ENCODE data around the gene GAS2L2.

GAS2L2 gene

DNA sequence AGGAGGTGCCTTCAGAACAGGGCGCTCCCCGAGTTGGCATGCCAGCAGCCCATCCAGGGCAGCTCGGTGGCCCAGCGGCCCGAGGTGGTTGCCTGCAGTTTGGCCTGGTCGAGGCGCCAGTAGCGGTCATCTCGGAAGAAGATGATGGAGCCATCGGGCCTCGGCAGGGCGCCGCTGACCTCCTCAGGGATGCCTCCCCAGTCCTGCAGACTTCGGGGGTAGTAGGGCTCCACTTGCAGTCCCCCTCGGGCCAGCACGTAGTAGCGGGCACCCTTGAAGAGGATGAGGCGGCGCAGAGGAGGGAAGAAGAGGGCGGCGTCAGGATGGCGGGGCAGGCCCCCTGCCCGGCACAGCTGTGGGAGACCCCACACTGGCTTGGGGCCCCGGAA lies 13.4 kb upstream of the GAS2L2 start:
- Histone ChIP-seq H3K4me3 (no peak overlapping the region), H3K27me3 (peaks cover 0 to 9% (median 0%) of the 10 kb centered on the region in 11 experiments; a peak in 1 of 22 replicates), H3K9ac (peak overlapping the region in 3 of 11 experiments; percentile 22 to 41 (median 34); a peak in 3 of 22 replicates), H4K20me1 (peaks cover 0 to 23% (median 0%) of the 10 kb centered on the region in 11 experiments; a peak in 3 of 22 replicates), H3K4me2 (peak overlapping the region in 4 of 11 experiments; percentile 77 to 97 (median 92); a peak in 5 of 22 replicates), H3K4me1 (peaks cover 0 to 37% (median 24%) of the 10 kb centered on the region in 10 experiments; a peak in 19 of 20 replicates), H3K27ac (no peak overlapping the region), H3K36me3 (no peaks in the 10 kb centered on the region), H3K9me3 (replicated peaks in 1 of 11) (no peaks in the 10 kb centered on the region)
- no peak for TF ChIP-seq Cebpa-rat (IDR thresholded peaks at IDR 0.05)

DNA sequence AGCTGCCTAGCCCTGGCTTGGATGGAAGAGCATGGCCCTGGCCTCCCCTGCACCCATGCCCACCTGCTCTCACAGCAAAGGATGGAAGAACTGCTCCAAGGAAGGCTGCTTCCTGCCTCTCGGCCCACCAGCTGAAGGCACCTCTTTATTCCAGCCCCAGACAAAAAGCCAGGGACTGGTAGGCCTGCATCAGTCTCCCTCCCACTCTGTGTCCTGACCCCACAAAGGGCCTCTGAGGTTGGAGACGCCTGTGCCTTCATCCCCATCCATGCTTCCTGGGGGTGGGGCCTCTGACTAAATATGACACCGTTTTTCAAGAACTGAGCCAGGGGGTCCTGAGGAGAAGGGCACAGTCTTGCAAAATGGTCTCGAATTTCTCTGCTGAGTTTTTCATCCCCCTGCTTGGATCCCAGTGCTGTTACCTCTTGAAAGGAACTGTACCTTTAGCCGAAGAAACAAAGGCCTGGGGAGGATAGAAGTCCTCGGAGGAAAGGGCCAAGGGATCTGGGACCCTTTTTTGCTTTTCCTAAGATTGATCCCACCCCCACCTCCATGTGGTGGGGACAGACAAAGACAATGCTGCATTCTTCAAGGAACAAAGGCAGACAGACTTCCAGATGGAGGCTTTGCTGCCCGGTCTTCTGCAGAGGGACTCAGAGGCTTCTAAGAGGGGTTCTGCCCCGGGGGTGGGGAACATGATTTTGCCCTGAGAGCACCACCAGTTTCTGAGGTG lies 12.9 kb upstream of the GAS2L2 start:
- no peak overlapping the region for H3K27ac ChIP-seq
- TF ChIP-seq Cebpa-rat (IDR thresholded peaks at IDR 0.05), result no peak

DNA sequence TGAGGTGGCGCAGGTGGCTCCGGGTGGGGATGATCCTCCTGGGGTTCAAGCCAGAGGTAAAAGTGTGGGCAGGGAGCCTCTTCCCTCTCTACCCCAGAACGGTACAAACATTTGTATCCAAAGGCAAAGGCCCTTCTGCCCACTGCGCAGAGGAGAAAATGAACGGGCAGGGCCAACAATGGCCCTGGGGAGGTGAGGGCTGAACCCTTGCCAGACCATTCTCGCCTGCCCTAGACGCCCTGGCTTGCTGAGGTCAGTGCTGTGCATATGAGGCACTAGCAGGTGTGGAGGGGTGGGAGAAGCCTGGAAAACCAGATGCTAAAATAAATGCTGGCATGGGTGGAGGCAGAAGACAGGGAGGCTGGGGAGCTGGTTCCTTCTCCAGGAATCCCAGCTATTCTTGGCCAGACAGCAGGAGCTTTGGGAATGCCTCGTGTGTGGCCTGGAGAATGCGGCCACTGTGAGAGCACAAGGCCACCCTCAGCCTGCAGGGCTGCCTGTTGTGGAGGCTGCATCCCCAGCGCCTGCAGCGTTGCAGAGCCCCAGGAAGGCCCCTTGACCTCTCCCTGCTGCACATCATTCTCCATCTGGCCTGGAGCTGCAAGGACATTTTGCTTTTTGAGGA lies 12.2 kb upstream of the GAS2L2 start:
- peak overlapping the region in 2 of 11 experiments; percentile 57 to 64; a peak in 2 of 22 replicates for H3K27ac ChIP-seq
- peaks cover 0 to 9% (median 0%) of the 10 kb centered on the region in 11 experiments; a peak in 1 of 22 replicates for H3K27me3 ChIP-seq
- H3K4me2 ChIP-seq, result peak overlapping the region; percentile 77 to 99 (median 96)
- TF ChIP-seq Cebpa-rat (IDR thresholded peaks at IDR 0.05), result no peak
- no peaks in the 10 kb centered on the region for H3K36me3 ChIP-seq
- H3K9me3 ChIP-seq (replicated peaks in 1 of 11), result no peaks in the 10 kb centered on the region
- H3K9ac ChIP-seq, result peak overlapping the region in 9 of 11 experiments; percentile 43 to 77 (median 64); a peak in 15 of 22 replicates
- H4K20me1 ChIP-seq, result peaks cover 0 to 23% (median 0%) of the 10 kb centered on the region in 11 experiments; a peak in 3 of 22 replicates
- peak overlapping the region in 9 of 10 experiments; percentile 55 to 76 (median 65); a peak in 15 of 20 replicates for H3K4me3 ChIP-seq
- H3K4me1 ChIP-seq, result peaks cover 0 to 31% (median 24%) of the 10 kb centered on the region in 10 experiments; a peak in 19 of 20 replicates

More for the DNA sequence above, 12.9 kb upstream of the GAS2L2 start:
- no peaks in the 10 kb centered on the region for H3K9me3 ChIP-seq (replicated peaks in 1 of 11)
- H3K36me3 ChIP-seq, result no peaks in the 10 kb centered on the region
- H3K9ac ChIP-seq, result peak overlapping the region in 5 of 11 experiments; percentile 6 to 77 (median 66); a peak in 6 of 22 replicates
- peaks cover 0 to 9% (median 0%) of the 10 kb centered on the region in 11 experiments; a peak in 1 of 22 replicates for H3K27me3 ChIP-seq
- H4K20me1 ChIP-seq, result peaks cover 0 to 23% (median 0%) of the 10 kb centered on the region in 11 experiments; a peak in 3 of 22 replicates
- H3K4me2 ChIP-seq, result peak overlapping the region in 8 of 11 experiments; percentile 77 to 97 (median 95); a peak in 11 of 22 replicates
- no peak overlapping the region for H3K4me3 ChIP-seq
- H3K4me1 ChIP-seq, result peaks cover 0 to 37% (median 24%) of the 10 kb centered on the region in 10 experiments; a peak in 19 of 20 replicates

DNA sequence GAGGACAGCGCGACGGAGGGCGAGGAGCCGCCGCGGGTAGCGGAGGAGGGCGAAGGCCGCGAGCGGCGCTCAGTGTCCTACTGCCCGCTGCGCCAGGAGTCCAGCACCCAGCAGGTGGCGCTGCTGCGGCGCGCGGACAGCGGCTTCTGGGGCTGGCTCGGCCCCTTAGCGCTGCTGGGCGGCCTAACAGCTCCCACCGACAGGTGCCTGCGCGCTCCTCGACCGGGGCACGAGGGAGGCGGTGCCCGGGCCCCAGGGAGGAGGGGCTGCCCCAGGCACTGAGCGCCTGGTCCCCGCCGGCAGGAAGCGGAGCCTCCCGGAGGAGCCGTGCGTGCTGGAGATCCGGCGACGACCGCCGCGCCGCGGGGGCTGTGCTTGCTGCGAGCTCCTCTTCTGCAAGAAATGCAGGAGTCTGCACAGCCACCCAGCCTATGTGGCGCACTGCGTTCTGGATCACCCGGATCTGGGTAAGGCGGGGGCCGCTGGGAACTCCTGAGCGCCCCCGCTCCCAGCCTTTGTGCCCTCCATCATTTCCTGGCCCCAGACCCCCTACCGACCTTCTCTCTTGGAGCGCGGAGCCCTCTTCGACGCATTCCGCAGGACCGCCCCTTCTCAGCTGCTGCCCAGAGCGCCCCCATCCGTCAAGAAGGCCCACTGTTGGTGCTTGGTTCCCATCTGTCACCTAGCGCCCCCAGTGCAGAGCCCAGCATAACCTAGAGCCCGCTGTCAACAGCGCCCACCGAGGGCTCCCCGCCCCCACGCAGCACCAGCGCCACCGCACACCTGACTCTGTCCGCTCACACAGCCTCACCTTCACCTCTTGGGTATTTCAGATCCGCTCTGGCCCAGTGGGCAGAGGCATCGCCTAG lies 11.3 kb upstream of the GAS2L2 start:
- no peak for TF ChIP-seq Cebpa-rat (IDR thresholded peaks at IDR 0.05)
- peak overlapping the region in 6 of 11 experiments; percentile 8 to 64 (median 38); a peak in 9 of 22 replicates for H3K27ac ChIP-seq
- peak overlapping the region; percentile 34 to 77 (median 63); a peak in 20 of 22 replicates for H3K9ac ChIP-seq
- peaks cover 0 to 31% (median 24%) of the 10 kb centered on the region in 10 experiments; a peak in 19 of 20 replicates for H3K4me1 ChIP-seq
- H3K4me3 ChIP-seq, result peak overlapping the region; percentile 55 to 76 (median 64)
- H3K27me3 ChIP-seq, result peaks cover 0 to 9% (median 0%) of the 10 kb centered on the region in 11 experiments; a peak in 1 of 22 replicates
- H3K9me3 ChIP-seq (replicated peaks in 1 of 11), result no peaks in the 10 kb centered on the region
- H3K36me3 ChIP-seq, result no peaks in the 10 kb centered on the region
- peaks cover 0 to 23% (median 0%) of the 10 kb centered on the region in 11 experiments; a peak in 3 of 22 replicates for H4K20me1 ChIP-seq
- peak overlapping the region; percentile 77 to 99 (median 96) for H3K4me2 ChIP-seq

DNA sequence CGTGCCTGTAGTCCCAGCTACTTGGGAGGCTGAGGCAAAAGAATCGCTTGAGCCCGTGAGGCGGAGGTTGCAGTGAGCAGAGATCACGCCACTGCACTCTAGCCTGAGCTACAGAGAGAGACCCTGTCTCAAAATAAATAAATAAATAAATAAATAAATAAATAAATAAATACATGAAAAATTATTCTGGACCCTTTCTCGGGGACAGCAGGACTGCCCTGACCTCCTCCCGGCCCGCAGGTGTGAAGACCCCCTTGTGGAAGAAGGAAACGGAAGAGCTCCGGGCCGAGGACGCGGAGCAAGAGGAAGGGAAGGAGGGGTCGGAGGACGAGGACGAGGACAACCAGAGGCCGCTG lies 10.7 kb upstream of the GAS2L2 start:
- H3K4me3 ChIP-seq, result peak overlapping the region; percentile 55 to 76 (median 64)
- H3K9ac ChIP-seq, result peak overlapping the region; percentile 34 to 77 (median 63); a peak in 20 of 22 replicates
- no peak overlapping the region for H3K27ac ChIP-seq

DNA sequence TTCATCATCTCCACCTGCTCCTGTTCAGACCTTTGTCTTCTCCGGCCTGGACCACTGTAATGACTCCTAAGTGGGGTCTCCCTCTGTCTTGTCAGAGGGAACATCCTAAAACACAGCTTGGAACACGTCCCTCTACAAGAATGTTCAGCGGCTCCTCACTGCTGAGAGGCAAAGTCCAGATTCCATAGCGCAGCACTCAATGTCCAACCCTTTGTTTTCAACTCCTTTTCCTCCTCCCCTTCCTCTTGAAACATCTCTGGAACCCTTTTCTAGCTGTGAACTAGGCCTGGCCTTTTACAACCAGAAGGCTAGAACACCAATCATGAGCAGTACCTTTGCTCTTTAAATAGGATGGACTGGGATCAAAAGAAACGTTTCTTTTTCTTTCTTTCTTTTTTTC lies 8.6 kb upstream of the GAS2L2 start:
- TF ChIP-seq Cebpa-rat (IDR thresholded peaks at IDR 0.05), result no peak
- Histone ChIP-seq H3K4me2 (no peak overlapping the region), H3K27me3 (peaks cover 0 to 9% (median 0%) of the 10 kb centered on the region in 11 experiments; a peak in 1 of 22 replicates), H3K9me3 (replicated peaks in 1 of 11) (0 out of 22 replicates have a peak, but pooled peaks cover 0 to 3% (median 0%) of the 10 kb centered on the region in 11 experiments), H3K27ac (no peak overlapping the region), H3K4me3 (no peak overlapping the region), H3K4me1 (peaks cover 3 to 27% (median 22%) of the 10 kb centered on the region in 10 experiments), H4K20me1 (peaks cover 0 to 21% (median 0%) of the 10 kb centered on the region in 11 experiments; a peak in 3 of 22 replicates), H3K36me3 (no peaks in the 10 kb centered on the region), H3K9ac (no peak overlapping the region)

More for the DNA sequence above, 10.7 kb upstream of the GAS2L2 start:
- Histone ChIP-seq H3K9me3 (replicated peaks in 1 of 11) (no peaks in the 10 kb centered on the region), H3K4me2 (peak overlapping the region; percentile 77 to 99 (median 96)), H4K20me1 (peaks cover 0 to 23% (median 0%) of the 10 kb centered on the region in 11 experiments; a peak in 3 of 22 replicates), H3K36me3 (no peaks in the 10 kb centered on the region), H3K4me1 (peaks cover 0 to 31% (median 24%) of the 10 kb centered on the region in 10 experiments; a peak in 19 of 20 replicates), H3K27me3 (peaks cover 0 to 9% (median 0%) of the 10 kb centered on the region in 11 experiments; a peak in 1 of 22 replicates)
- TF ChIP-seq Cebpa-rat (IDR thresholded peaks at IDR 0.05), result no peak

DNA sequence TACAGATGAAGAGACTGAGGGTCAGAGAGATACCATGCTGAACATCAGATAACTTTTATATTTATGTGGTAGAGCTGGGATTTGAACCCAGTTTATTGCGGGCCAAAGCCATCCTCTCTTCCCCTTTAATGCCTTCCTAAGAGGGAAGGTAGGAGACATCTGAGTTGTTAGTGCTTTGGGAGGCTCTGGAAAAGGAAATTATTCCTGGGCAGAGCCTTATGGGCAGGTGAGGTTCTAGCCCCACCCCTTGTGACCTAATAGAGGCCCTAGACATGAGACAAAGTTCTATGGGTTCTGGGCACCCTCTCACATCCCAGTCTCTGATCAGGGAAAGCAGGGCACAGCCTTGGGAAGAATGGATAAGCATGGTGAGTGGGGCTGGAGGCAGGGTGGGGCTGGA lies 7.5 kb upstream of the GAS2L2 start, which contains the start of gene C17orf50:
Gene C17orf50 (plus strand): TSS at position 301 of the 400 bp plus-strand sequence. CDS start 55 bp downstream, at position 356.
- Histone ChIP-seq H3K36me3 (no peaks in the 10 kb centered on the region), H3K27me3 (peaks cover 0 to 9% (median 0%) of the 10 kb centered on the region in 11 experiments; a peak in 1 of 22 replicates), H3K4me1 (peaks cover 12 to 22% (median 14%) of the 10 kb centered on the region in 10 experiments), H3K9me3 (replicated peaks in 1 of 11) (0 out of 22 replicates have a peak, but pooled peaks cover 0 to 3% (median 0%) of the 10 kb centered on the region in 11 experiments), H3K9ac (no peak within 1 kb of the TSS), H3K4me3 (no peak within 1 kb of the TSS), H3K4me2 (no peak within 1 kb of the TSS), H3K27ac (no peak within 1 kb of the TSS), H4K20me1 (peaks cover 0 to 14% (median 0%) of the 10 kb centered on the region in 11 experiments; a peak in 2 of 22 replicates)
- TF ChIP-seq Cebpa-rat (IDR thresholded peaks at IDR 0.05), result no peak

All from BLaER1 treated with 17β-estradiol and CSF1 and Interleukin-3, amounts not matched to agents 10 nM and 100 nM (cell line).